ENCODE measurements around the gene ADGRD1. TPM values are rescaled to one million over a fixed set of nuclear protein-coding genes. Genes with fewer than 3 reads are reported as not detected.

ADGRD1 gene
- total RNA-seq, 1 donor from 2014 or later = 0.61 TPM

GRCh38 chr12:131020326-131021153, 66.8 kb downstream of the ADGRD1 start:
- intact Hi-C loops (cut with micrococcal nuclease) = no loop called here

- intact Hi-C loops (cut with micrococcal nuclease) = no loop called here
Observed at GRCh38 chr12:131021154-131021541, 67.4 kb downstream of the ADGRD1 start.

GRCh38 chr12:131024026-131024425, 70.3 kb downstream of the ADGRD1 start:
- intact Hi-C loops (cut with micrococcal nuclease) = no loop called here

DNA sequence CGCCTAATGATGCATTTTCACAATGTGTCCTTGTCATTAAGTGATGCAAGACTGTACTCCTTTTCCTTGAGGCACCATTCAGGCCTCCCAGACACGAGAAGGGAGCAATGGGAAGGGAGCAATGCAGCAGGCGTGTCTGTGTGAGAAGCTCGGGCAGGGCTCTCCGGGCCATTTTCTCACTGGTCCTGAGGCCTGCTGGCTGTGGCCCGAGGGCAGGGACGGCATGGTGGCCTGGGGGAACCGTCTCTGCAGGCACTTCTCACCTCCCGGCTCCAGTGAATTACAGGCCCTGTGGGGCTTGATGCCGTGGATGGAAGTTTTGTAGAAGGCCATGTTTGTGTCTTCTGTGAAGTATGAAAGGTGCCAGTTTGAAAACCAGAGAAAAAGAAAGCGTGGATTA, 71.0 kb downstream of the ADGRD1 start:
- intact Hi-C loops (cut with micrococcal nuclease) = no loop called here

- intact Hi-C loops (cut with micrococcal nuclease) = no loop called here
Observed at GRCh38 chr12:131025234-131025633, 71.5 kb downstream of the ADGRD1 start.

DNA sequence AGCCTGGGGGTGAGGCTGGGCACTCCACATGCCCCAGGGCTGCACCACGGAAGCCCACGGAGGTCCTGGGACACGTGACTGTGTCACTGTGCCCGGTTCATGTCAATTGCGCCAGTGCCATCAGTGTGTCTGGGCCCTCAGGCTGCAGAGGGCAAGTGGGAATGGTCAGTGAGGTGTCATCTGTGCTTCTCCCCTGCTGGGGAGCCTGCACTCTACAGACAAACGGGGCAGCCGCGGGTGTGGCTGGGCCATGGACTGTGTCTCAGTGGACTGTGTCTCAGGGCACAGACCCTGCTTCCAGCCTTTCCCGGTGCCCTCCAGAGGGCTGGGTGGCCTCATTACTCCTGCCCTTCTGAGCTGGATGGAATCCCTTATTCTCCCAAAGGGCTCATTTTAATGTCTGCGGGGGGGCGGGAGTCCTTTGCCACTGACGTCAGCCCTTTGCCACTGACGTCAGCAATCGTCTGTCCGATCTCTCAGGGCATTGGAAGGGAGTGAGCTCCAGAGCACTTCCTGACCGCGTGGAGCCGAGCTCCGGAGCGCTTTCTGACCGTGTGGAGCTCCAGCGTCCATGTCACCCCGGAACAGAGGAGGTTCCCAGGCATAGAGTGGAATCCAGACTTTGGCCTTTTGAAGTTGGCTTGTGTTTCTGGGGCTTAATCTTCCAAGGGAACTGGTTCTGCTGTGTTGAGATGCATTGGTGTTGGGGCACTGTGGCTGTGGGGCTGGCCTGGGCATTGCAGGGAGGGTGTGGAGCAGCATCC, 72.4 kb downstream of the ADGRD1 start:
- intact Hi-C loops (cut with micrococcal nuclease) = no loop called here

GRCh38 chr12:131026754-131027153, 73.0 kb downstream of the ADGRD1 start:
- intact Hi-C loops (cut with micrococcal nuclease) = no loop called here

GRCh38 chr12:131027264-131027663, 73.6 kb downstream of the ADGRD1 start:
- intact Hi-C loops (cut with micrococcal nuclease) = no loop called here

DNA sequence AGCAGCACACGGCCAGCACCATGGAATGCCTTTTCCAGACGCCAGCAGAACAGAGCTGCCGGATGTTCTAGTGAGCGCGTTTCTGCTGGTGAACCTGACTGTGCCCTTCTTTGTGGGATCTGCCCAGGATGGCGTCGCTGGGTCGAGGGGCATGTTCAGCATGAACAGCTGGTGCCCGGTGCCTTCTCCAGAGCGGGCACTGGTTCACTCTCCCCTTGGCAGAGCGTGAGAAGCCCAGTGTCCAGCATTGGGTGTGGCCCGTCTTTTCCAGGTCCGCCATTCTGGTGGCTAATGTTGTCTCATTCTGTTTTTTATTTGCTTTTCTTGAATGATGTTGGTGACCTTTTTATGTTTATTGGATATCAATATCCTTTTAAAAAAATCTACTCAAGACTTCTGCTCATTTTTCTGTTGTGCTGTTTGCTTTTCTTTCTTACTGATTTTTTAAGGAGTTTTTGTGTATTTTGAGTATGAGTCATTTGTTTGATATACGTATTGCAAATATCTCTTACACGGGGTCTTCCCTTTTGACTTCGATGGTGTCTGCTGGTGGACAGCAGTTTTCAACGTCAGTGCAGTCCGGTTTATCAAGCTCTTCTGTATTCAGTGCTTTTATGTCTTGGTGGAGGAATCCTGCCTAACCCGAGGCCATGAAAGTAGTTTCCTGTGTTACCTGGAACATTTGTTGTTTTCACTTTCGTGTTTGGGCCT, 74.3 kb downstream of the ADGRD1 start:
- intact Hi-C loops (cut with micrococcal nuclease) = no loop called here

DNA sequence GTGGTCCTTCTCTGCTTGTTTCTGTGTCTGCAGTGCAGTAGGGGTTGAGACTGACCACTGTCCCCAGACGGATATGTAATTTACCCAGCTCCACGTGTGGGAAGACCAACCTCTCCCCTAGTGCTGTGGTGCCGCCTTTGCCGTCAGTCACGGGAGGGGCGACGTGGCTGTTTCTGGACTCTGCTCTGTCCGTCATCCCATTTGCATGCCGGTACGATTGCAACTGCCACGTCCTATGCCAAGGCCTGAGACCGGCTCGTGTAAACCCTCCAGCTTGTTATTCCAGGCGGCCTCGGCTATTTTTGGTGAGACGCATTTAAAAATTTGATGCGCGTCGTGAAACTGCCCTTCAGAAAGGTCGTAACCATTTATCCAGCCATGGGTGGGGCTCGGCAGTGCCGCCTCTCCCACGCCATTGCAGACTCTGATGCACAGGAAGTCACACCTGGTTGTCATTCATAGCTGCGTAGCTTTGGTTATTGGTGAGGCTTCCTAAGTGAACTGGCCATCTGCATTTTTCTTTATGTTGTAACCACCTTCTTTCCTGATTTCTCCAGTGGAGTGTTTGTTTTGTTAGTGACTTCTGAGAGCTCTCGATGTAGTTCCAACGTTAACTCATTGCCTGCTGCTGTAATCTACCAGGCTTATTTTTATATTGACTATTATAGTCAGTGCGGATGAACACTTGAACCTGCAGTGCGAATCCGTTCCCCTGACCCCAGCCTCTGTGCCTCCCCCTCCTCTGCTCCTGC, 75.1 kb downstream of the ADGRD1 start:
- intact Hi-C loops (cut with micrococcal nuclease) = no loop called here

DNA sequence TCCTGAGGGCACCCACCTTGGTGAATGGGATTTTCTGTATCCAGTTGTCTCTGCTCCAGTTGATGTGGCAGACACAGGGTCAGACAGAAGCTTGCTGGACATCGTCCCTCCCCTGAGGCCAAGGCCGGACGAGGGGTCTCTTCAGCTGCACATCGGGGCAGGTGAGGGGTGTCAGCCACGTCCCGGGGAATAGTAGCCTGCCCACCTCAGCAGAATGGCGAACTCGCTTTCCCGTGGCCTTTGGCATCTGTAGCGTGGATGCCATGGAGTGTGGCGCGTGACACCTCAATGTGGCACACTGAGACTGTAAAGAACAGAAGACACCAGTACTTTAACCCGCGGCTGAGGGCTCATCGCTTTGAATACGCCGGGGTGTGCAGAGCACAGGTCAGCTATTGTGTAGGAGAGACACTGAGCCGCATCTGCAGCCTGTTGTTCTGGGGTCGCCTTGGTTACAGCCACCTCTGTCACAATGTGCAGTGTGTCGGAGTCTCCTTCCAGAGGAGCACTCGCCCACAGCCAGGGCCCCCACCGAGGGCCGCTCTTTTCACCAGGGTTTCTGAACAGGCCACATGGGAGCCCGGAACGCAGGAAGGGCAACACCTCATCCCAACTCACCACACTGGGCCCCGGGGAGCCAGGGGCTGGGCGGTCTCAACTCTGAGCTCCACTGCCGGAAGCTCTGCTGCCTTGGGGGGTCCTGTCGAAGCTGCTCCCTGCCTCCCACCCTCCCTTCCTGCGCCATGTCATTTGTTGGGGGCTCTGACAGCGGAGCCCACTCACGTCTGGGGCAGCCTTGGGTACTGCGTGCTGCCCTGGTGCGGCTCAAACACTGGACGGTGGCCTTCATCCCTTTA, 77.0 kb downstream of the ADGRD1 start:
- intact Hi-C loops (cut with micrococcal nuclease) = no loop called here

- intact Hi-C loops (cut with micrococcal nuclease) = no loop called here
Observed at GRCh38 chr12:131032082-131032750, 78.5 kb downstream of the ADGRD1 start.

DNA sequence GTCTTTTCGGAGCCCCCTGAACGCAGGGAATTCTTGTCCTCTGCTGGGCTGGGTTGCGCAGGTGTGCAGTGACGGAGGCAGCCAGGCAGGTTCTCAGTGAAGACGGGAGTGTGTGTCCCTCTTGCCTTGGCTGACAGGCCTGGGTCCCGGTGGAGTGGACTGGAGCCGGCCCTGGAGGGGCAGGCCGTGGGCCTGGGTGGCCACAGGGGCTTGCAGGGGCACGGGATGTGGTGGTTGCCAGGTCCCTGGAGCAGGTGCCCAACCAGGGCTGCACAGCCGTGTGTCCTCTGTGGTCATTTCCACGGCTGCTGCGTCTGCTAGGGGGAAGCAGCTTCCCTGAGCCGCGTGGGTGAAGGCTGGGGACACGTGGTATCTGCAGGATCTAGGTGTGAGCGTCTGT, 79.8 kb downstream of the ADGRD1 start:
- intact Hi-C loops (cut with micrococcal nuclease) = no loop called here

DNA sequence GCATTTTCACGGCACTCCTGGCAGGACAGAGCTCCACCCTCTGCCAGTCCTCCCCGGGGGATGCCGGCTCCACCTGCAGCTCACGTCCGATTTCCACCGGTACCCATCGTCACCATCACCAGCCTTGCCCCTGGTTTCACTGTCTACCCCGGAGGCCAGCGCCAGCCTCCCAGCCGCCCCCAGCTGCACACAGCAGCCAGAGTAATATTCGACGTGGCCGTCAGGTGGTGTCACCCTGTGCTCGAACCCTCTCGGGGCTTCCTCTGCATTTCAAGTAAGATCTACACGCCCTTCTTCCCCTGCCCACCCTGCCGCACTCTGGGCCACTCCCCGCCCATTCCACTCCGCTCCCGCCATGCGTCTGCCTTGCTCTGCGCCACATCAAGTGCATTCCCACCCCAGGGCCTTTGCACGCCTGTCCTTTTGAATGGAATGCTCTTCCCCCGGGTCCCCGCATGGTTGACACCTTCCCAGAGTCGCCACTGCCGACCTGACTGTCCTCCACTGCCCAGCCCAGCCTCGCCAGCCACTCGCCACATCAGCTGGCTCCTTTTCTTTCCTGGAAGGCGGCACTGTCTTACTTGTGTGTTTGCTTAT, 80.3 kb downstream of the ADGRD1 start:
- intact Hi-C loops (cut with micrococcal nuclease) = no loop called here

- intact Hi-C loops (cut with micrococcal nuclease) = no loop called here
Observed at GRCh38 chr12:131034631-131035244, 81.0 kb downstream of the ADGRD1 start.

GRCh38 chr12:131035245-131035681, 81.6 kb downstream of the ADGRD1 start:
- intact Hi-C loops (cut with micrococcal nuclease) = no loop called here

DNA sequence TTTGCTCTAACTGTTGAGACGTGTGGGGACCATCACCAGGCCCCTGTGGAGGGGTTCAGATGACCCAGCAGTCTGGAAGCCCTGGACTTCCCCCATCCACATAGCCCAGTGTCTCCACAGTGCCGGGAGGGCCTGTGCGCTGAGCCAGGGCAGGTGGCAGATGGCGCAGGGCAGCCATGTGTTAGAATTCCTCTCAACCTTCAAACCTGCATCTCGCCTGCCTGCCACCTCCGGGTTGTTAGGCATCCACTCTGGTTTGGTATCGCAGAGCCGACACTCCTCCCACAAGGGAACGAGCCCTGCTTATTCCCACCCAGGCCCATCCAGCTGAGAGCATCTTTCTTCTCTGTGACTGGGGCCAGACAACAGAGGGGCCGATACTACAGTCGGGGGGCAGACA, 84.5 kb downstream of the ADGRD1 start:
- intact Hi-C loops (cut with micrococcal nuclease) = no loop called here

GRCh38 chr12:131038961-131039950, 85.5 kb downstream of the ADGRD1 start:
- intact Hi-C loops (cut with micrococcal nuclease) = no loop called here

Measured in T-helper 2 cell treated with Interferon-gamma antibody and Interleukin-4, amounts not matched to agents 100 ng/mL and 5 ng/mL, for 36 hours (primary cell).